Natural killer cell (primary cell): ENCODE results near the gene SMYD5. TPM values are rescaled to one million over a fixed set of nuclear protein-coding genes. Genes with fewer than 3 reads are reported as not detected.

ENCODE experiments used
- ATAC-seq, 3 donors: fragments of 150-1000 bp in 2 of 3; fragments of 200-7000 bp in 1 of 3; cut with Tn5 transposase; 1 replicate in 1 of 3; 2 replicates in 2 of 3; pipeline ENCODE4 v1.10.0; 2021; ENCODE audit warnings: mild to moderate bottlenecking in 2 of 3, moderate library complexity in 2 of 3
- DNase-seq, 2 donors: peaks; one replicate each; pipeline versions ENCODE4 v3.0.0 to v3.0.0-alpha.2; 2013 to 2021; ENCODE audit warnings: mixed read lengths in 1 of 2
- H3K27ac ChIP-seq: one replicate; pipeline ENCODE4 v1.5.1; 2013; ENCODE audit warnings: mild to moderate bottlenecking, low read length
- H3K27me3 ChIP-seq: one replicate; pipeline ENCODE4 v1.6.1; 2013; ENCODE audit warnings: low read length; ENCODE audit not compliant: control insufficient read depth, insufficient read depth
- H3K36me3 ChIP-seq: one replicate; pipeline ENCODE4 v1.6.1; 2013; ENCODE audit warnings: low read length; ENCODE audit not compliant: control insufficient read depth, insufficient read depth
- H3K4me1 ChIP-seq: one replicate; pipeline ENCODE4 v1.6.1; 2013; ENCODE audit warnings: low read length; ENCODE audit not compliant: control insufficient read depth, insufficient read depth
- H3K4me3 ChIP-seq: one replicate; pipeline ENCODE4 v1.5.1; 2013; ENCODE audit warnings: low read length
- H3K9me3 ChIP-seq: one replicate; pipeline ENCODE4 v1.6.1; 2013; ENCODE audit warnings: low read length; ENCODE audit not compliant: control insufficient read depth, insufficient read depth
- H3K27ac Mint-ChIP-seq, 2 donors: one replicate each; pipeline ENCODE4 v1.8.0; 2022; ENCODE audit warnings: mild to moderate bottlenecking in 2 of 2, mixed read lengths in 2 of 2, moderate library complexity in 1 of 2
- H3K27me3 Mint-ChIP-seq, 2 donors: one replicate each; pipeline ENCODE4 v1.8.0; 2022; ENCODE audit warnings: low read depth in 2 of 2, mixed read lengths in 2 of 2
- H3K36me3 Mint-ChIP-seq: one replicate; pipeline ENCODE4 v1.8.0; 2022; ENCODE audit warnings: mixed read lengths
- H3K4me1 Mint-ChIP-seq, 2 donors: one replicate each; pipeline ENCODE4 v1.8.0; 2022; ENCODE audit warnings: mixed read lengths in 2 of 2
- H3K4me3 Mint-ChIP-seq: one replicate; pipeline ENCODE4 v1.8.0; 2022; ENCODE audit warnings: mild to moderate bottlenecking, moderate library complexity, mixed read lengths
- H3K9me3 Mint-ChIP-seq, 2 donors: one replicate each; pipeline ENCODE4 v1.8.0; 2022; ENCODE audit warnings: mixed read lengths in 2 of 2
- WGBS: methylation state at CpG from one replicate; pipeline ENCODE4 v1.1.7; 2013; ENCODE audit warnings: missing lambda C conversion rate; ENCODE audit not compliant: insufficient coverage; 5-methylcytosine and 5-hydroxymethylcytosine counted together
- intact Hi-C: fragments of 100-400 bp; cut with micrococcal nuclease; formaldehyde crosslinking; loops from one replicate; pipeline ENCODE4 v1.14.2; 2022
- total RNA-seq, 4 donors: library from RNA; stranded (reverse); fragments of 120-200 nt in 1 of 4; gene quantifications; one replicate each; pipeline versions ENCODE4 v1.2.3 to v1.2.4, GENCODE V29; 2013 to 2022
- TF ChIP-seq, protein P1 (sequence below): fragments of 200-600 bp; IDR thresholded peaks from one replicate; pipeline ENCODE4 v1.8.0; 2022; ENCODE audit warnings: antibody characterized with exemption

Gene SMYD5
- total RNA-seq, 3 donors from 2014 or later (not counting 1 experiment from before 2014, with no cell fraction given): 12.2 to 25.3 (median 12.2) TPM

DNA sequence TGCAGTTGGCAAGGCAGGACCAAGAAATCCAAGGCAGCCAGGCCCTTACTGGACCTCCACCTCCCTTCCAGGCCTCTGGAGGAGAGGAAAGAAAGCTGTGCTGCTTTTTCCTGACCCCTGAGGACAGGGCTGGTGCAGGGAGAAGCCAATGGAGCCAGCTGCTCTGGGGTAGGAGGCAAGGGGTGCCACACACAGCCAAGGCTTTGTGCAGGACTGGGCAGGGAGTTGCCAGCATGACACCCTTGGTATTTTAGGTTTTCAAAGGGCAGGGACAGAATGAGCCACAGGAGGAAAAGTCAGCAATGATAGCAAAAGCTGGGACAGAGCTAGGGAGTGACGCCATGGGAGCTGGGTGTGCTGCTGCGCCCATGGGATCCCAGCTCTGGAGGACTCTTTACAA is 43.0 kb downstream of the SMYD5 start:
- Mint-ChIP-seq H3K27me3 (no peaks in the 10 kb centered on the region), H3K9me3 (no peaks in the 10 kb centered on the region), H3K4me3 (no peak overlapping the region), H3K4me1 (peaks cover 0 to 5% of the 10 kb centered on the region in 2 donors), H3K36me3 (no peaks in the 10 kb centered on the region), H3K27ac (peak overlapping the region in 1 of 2 donors; percentile 22)
- Histone ChIP-seq H3K27ac (no peak overlapping the region), H3K27me3 (no peaks in the 10 kb centered on the region), H3K4me3 (no peak overlapping the region), H3K4me1 (no peaks in the 10 kb centered on the region), H3K9me3 (no peaks in the 10 kb centered on the region), H3K36me3 (peaks cover 27% of the 10 kb centered on the region)
- ATAC-seq (no peak), DNase-seq (no peak)
- TF ChIP-seq, protein P1, sequence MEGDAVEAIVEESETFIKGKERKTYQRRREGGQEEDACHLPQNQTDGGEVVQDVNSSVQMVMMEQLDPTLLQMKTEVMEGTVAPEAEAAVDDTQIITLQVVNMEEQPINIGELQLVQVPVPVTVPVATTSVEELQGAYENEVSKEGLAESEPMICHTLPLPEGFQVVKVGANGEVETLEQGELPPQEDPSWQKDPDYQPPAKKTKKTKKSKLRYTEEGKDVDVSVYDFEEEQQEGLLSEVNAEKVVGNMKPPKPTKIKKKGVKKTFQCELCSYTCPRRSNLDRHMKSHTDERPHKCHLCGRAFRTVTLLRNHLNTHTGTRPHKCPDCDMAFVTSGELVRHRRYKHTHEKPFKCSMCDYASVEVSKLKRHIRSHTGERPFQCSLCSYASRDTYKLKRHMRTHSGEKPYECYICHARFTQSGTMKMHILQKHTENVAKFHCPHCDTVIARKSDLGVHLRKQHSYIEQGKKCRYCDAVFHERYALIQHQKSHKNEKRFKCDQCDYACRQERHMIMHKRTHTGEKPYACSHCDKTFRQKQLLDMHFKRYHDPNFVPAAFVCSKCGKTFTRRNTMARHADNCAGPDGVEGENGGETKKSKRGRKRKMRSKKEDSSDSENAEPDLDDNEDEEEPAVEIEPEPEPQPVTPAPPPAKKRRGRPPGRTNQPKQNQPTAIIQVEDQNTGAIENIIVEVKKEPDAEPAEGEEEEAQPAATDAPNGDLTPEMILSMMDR: no peak
- WGBS: 100% methylated on average over 2 of the region's 2 CpGs
- intact Hi-C loops: no loop called here

DNA sequence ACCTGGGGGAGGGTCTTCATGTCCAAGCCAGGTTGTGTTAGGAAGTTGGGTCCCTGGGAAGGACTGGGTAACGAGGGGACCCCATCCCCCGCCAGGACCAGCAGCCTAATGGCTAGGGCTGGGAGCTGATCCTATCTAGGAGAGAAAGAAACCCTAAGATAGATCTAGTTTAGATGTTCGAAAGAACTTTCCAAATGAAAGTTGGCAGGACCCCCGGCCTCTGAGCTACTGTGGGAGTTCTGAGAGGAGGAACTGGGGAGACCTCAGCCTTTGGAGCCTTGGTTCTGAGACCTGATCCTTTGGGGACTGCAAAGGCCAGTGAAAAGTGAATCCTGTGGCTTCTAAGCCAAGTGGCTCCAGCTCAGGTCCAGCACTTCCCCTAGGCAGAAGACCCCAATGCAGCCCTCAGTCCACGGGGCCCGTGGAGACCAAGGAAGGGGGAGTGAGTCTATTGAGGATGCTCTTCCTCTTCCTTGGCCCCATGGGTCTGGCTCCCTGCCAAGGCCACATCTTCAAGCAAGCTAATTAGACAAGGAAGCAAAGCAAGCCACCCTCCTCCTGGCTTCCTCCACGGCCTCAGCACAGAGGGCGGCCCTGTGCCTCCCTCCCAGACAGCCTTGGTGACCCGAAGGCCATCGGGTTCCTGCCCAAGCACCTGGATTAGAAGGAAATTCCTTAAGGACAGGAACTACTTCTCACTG is 43.5 kb downstream of the SMYD5 start:
- no peaks in the 10 kb centered on the region for H3K27me3 ChIP-seq
- peaks cover 22% of the 10 kb centered on the region for H3K36me3 ChIP-seq
- no peak overlapping the region for H3K27ac ChIP-seq
- H3K36me3 Mint-ChIP-seq: no peaks in the 10 kb centered on the region
- DNase-seq: peak in 1 of 2 donors; percentile 40
- H3K4me3 Mint-ChIP-seq: no peak overlapping the region
- no peaks in the 10 kb centered on the region for H3K9me3 ChIP-seq
- peaks cover 0 to 5% of the 10 kb centered on the region in 2 donors for H3K4me1 Mint-ChIP-seq
- no peaks in the 10 kb centered on the region for H3K4me1 ChIP-seq
- H3K27ac Mint-ChIP-seq: peak overlapping the region in 1 of 2 donors; percentile 22
- WGBS: 73% methylated on average over 10 of the region's 10 CpGs
- H3K4me3 ChIP-seq: no peak overlapping the region
- TF ChIP-seq, protein P1: no peak
- ATAC-seq: no peak
- no peaks in the 10 kb centered on the region for H3K27me3 Mint-ChIP-seq
- H3K9me3 Mint-ChIP-seq: no peaks in the 10 kb centered on the region
- intact Hi-C loops: no loop called here

- H3K9me3 ChIP-seq: no peaks in the 10 kb centered on the region
- H3K4me1 Mint-ChIP-seq: peaks cover 0 to 5% of the 10 kb centered on the region in 2 donors
- intact Hi-C loops: no loop called here
- DNase-seq: no peak
- H3K27ac Mint-ChIP-seq: no peak overlapping the region
- H3K4me3 Mint-ChIP-seq: no peak overlapping the region
- TF ChIP-seq, protein P1: no peak
- H3K36me3 Mint-ChIP-seq: no peaks in the 10 kb centered on the region
- no peaks in the 10 kb centered on the region for H3K27me3 ChIP-seq
- no peaks in the 10 kb centered on the region for H3K9me3 Mint-ChIP-seq
- WGBS: 90% methylated on average over 7 of the region's 8 CpGs
- no peak overlapping the region for H3K4me3 ChIP-seq
- H3K4me1 ChIP-seq: no peaks in the 10 kb centered on the region
- peaks cover 15% of the 10 kb centered on the region for H3K36me3 ChIP-seq
- no peak overlapping the region for H3K27ac ChIP-seq
- ATAC-seq: no peak
- no peaks in the 10 kb centered on the region for H3K27me3 Mint-ChIP-seq
These were observed 44.3 kb downstream of the SMYD5 start for GRCh38 chr2:73258186-73258912.
